ENCODE data around the gene NYAP2.

Gene NYAP2

GRCh38 chr2:225488743-225489142 is 89.2 kb downstream of the NYAP2 start:
- no peak for DNase-seq

- DNase-seq, result no peak
These were observed 94.0 kb downstream of the NYAP2 start for GRCh38 chr2:225493420-225494099.

GRCh38 chr2:225494100-225494459 is 94.6 kb downstream of the NYAP2 start:
- no peak for DNase-seq

- DNase-seq, result no peak
These were observed 96.2 kb downstream of the NYAP2 start for GRCh38 chr2:225495706-225496105.

- no peak for DNase-seq
These were observed 97.1 kb downstream of the NYAP2 start for GRCh38 chr2:225496568-225496967.

GRCh38 chr2:225497166-225497565 is 97.7 kb downstream of the NYAP2 start:
- DNase-seq, result no peak

GRCh38 chr2:225501022-225501421 is 101.5 kb downstream of the NYAP2 start:
- DNase-seq, result no peak

- no peak for DNase-seq
These were observed 103.5 kb downstream of the NYAP2 start for GRCh38 chr2:225502971-225503370.

- no peak for DNase-seq
These were observed 111.3 kb downstream of the NYAP2 start for GRCh38 chr2:225510796-225511195.

GRCh38 chr2:225512469-225512868 is 113.0 kb downstream of the NYAP2 start:
- no peak for DNase-seq

GRCh38 chr2:225512876-225513540 is 113.5 kb downstream of the NYAP2 start:
- no peak for DNase-seq

GRCh38 chr2:225515033-225515432 is 115.5 kb downstream of the NYAP2 start:
- no peak for DNase-seq

- no peak for DNase-seq
These were observed 127.4 kb downstream of the NYAP2 start for GRCh38 chr2:225526760-225527390.

- DNase-seq, result peak; percentile 23
These were observed 132.0 kb downstream of the NYAP2 start for GRCh38 chr2:225531559-225531958.

GRCh38 chr2:225532096-225532495 is 132.6 kb downstream of the NYAP2 start:
- peak; percentile 13 for DNase-seq

GRCh38 chr2:225534037-225534436 is 134.5 kb downstream of the NYAP2 start:
- no peak for DNase-seq

- no peak for DNase-seq
These were observed 135.2 kb downstream of the NYAP2 start for GRCh38 chr2:225534697-225535096.

GRCh38 chr2:225536036-225536435 is 136.5 kb downstream of the NYAP2 start:
- DNase-seq, result no peak

GRCh38 chr2:225543626-225544025 is 144.1 kb downstream of the NYAP2 start:
- no peak for DNase-seq

- DNase-seq, result no peak
These were observed 157.0 kb downstream of the NYAP2 start for GRCh38 chr2:225556461-225556860.

- DNase-seq, result no peak
These were observed 159.0 kb downstream of the NYAP2 start for GRCh38 chr2:225558399-225559071.

- no peak for DNase-seq
These were observed 159.5 kb downstream of the NYAP2 start for GRCh38 chr2:225559072-225559415.

GRCh38 chr2:225566798-225567197 is 167.3 kb downstream of the NYAP2 start:
- peak; percentile 49 for DNase-seq

GRCh38 chr2:225569995-225570394 is 170.5 kb downstream of the NYAP2 start:
- DNase-seq, result no peak

All from NCI-H1436 (cell line).